Effector memory CD8-positive, alpha-beta T cell (primary cell): ENCODE measurements around the gene SLC22A14.
"Not testable (repeated sequence)": the region's sequence is repeated elsewhere in the genome, so short reads cannot be mapped to it uniquely, and the experiment has no call there.

Experiments
- ATAC-seq: fragments of 150-1000 bp; cut with Tn5 transposase; replicated peaks from 2 replicates; pipeline ENCODE4 v1.10.0; 2021; ENCODE audit warnings: mild to moderate bottlenecking, moderate library complexity
- DNase-seq, 3 experiments: peaks; one replicate each; pipeline ENCODE4 v3.0.0; 2021
- H3K27ac Mint-ChIP-seq, 2 donors: one replicate each; pipeline ENCODE4 v1.8.0; 2022; ENCODE audit warnings: mild to moderate bottlenecking in 2 of 2, mixed read lengths in 2 of 2, moderate library complexity in 2 of 2
- H3K27me3 Mint-ChIP-seq, 2 donors: one replicate each; pipeline ENCODE4 v1.8.0; 2022; ENCODE audit warnings: mixed read lengths in 2 of 2
- H3K36me3 Mint-ChIP-seq: one replicate; pipeline ENCODE4 v1.8.0; 2022; ENCODE audit warnings: mild to moderate bottlenecking, moderate library complexity, mixed read lengths; ENCODE audit not compliant: insufficient read depth
- H3K4me1 Mint-ChIP-seq, 2 donors: one replicate each; pipeline ENCODE4 v1.8.0; 2022; ENCODE audit warnings: low read depth in 2 of 2, mixed read lengths in 2 of 2
- H3K4me3 Mint-ChIP-seq, 2 donors: one replicate each; pipeline ENCODE4 v1.8.0; 2022; ENCODE audit warnings: mild to moderate bottlenecking in 2 of 2, mixed read lengths in 2 of 2, moderate library complexity in 2 of 2
- H3K9me3 Mint-ChIP-seq, 2 donors: one replicate each; pipeline ENCODE4 v1.8.0; 2022; ENCODE audit warnings: mixed read lengths in 2 of 2

Gene SLC22A14

GRCh38 chr3:38276081-38276916 is 5.8 kb upstream of the SLC22A14 start:
- H3K27ac Mint-ChIP-seq: no peak overlapping the region
- no peaks in the 10 kb centered on the region for H3K27me3 Mint-ChIP-seq
- ATAC-seq: no peak
- H3K9me3 Mint-ChIP-seq: no peaks in the 10 kb centered on the region
- DNase-seq: no peak
- no peaks in the 10 kb centered on the region for H3K36me3 Mint-ChIP-seq
- H3K4me1 Mint-ChIP-seq: peaks cover 0 to 2% of the 10 kb centered on the region in 2 donors
- H3K4me3 Mint-ChIP-seq: no peak overlapping the region

- Mint-ChIP-seq H3K36me3 (no peaks in the 10 kb centered on the region), H3K9me3 (no peaks in the 10 kb centered on the region), H3K27ac (no peak overlapping the region), H3K4me3 (no peak overlapping the region), H3K4me1 (peaks cover 0 to 2% of the 10 kb centered on the region in 2 donors), H3K27me3 (no peaks in the 10 kb centered on the region)
- ATAC-seq (no peak), DNase-seq (no peak)
Measured at GRCh38 chr3:38276917-38277630, 5.0 kb upstream of the SLC22A14 start.

GRCh38 chr3:38278841-38279240 is 3.3 kb upstream of the SLC22A14 start:
- Mint-ChIP-seq H3K4me1 (peaks cover 0 to 2% of the 10 kb centered on the region in 2 donors), H3K27me3 (peaks cover 0 to 6% of the 10 kb centered on the region in 2 donors), H3K27ac (no peak overlapping the region), H3K4me3 (no peak overlapping the region), H3K36me3 (no peaks in the 10 kb centered on the region), H3K9me3 (no peaks in the 10 kb centered on the region)
- ATAC-seq: no peak
- no peak for DNase-seq

GRCh38 chr3:38283810-38284755 is 2.0 kb downstream of the SLC22A14 start:
- H3K9me3 Mint-ChIP-seq: no peaks in the 10 kb centered on the region
- no peak overlapping the region for H3K4me3 Mint-ChIP-seq
- H3K27me3 Mint-ChIP-seq: peaks cover 0 to 7% of the 10 kb centered on the region in 2 donors
- H3K27ac Mint-ChIP-seq: no peak overlapping the region
- ATAC-seq (no peak), DNase-seq (no peak)
- no peaks in the 10 kb centered on the region for H3K36me3 Mint-ChIP-seq
- no peaks in the 10 kb centered on the region for H3K4me1 Mint-ChIP-seq

GRCh38 chr3:38284756-38285150 is 2.7 kb downstream of the SLC22A14 start:
- no peaks in the 10 kb centered on the region for H3K4me1 Mint-ChIP-seq
- no peak for ATAC-seq
- peaks cover 0 to 14% of the 10 kb centered on the region in 2 donors for H3K27me3 Mint-ChIP-seq
- H3K36me3 Mint-ChIP-seq: no peaks in the 10 kb centered on the region
- H3K9me3 Mint-ChIP-seq: no peaks in the 10 kb centered on the region
- no peak overlapping the region for H3K4me3 Mint-ChIP-seq
- no peak for DNase-seq
- no peak overlapping the region for H3K27ac Mint-ChIP-seq

- ATAC-seq, H3K4me1 Mint-ChIP-seq, H3K4me3 Mint-ChIP-seq, H3K9me3 Mint-ChIP-seq, H3K36me3 Mint-ChIP-seq, H3K27ac Mint-ChIP-seq, DNase-seq: not testable (repeated sequence)
- H3K27me3 Mint-ChIP-seq: peaks cover 8 to 21% of the 10 kb centered on the region in 2 donors
Measured at GRCh38 chr3:38289286-38290217, 7.5 kb downstream of the SLC22A14 start.

- not testable (repeated sequence) for H3K4me1 Mint-ChIP-seq, DNase-seq, H3K9me3 Mint-ChIP-seq
Measured at GRCh38 chr3:38297053-38297452, 15.0 kb downstream of the SLC22A14 start.

DNA sequence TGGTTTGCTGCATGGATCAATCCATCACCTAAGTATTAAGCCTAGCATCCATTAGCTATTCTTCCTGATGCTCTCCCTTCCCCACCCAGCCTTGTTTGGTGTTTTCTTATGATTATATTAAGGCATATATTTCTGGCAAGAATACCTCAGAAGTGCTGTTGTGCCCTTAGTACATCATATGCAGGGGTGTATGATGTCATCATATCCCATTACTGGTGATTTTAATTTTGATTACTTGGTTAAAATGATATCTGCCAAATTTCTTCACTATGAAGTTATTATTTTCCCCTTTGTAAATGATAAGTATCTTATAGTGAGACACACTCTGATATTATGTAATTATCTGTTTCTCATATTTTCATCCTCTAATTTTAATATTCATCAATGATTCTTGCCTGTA is 15.4 kb downstream of the SLC22A14 start:
- Mint-ChIP-seq H3K27ac (no peak overlapping the region), H3K4me3 (no peak overlapping the region), H3K9me3 (no peaks in the 10 kb centered on the region), H3K27me3 (peaks cover 23 to 31% of the 10 kb centered on the region in 2 donors), H3K4me1 (no peaks in the 10 kb centered on the region), H3K36me3 (peaks cover 3% of the 10 kb centered on the region)
- ATAC-seq: no peak
- DNase-seq: no peak

More at GRCh38 chr3:38297053-38297452, 15.0 kb downstream of the SLC22A14 start:
- ATAC-seq, H3K36me3 Mint-ChIP-seq, H3K27ac Mint-ChIP-seq, H3K4me3 Mint-ChIP-seq: not testable (repeated sequence)
- peaks cover 23 to 31% of the 10 kb centered on the region in 2 donors for H3K27me3 Mint-ChIP-seq

DNA sequence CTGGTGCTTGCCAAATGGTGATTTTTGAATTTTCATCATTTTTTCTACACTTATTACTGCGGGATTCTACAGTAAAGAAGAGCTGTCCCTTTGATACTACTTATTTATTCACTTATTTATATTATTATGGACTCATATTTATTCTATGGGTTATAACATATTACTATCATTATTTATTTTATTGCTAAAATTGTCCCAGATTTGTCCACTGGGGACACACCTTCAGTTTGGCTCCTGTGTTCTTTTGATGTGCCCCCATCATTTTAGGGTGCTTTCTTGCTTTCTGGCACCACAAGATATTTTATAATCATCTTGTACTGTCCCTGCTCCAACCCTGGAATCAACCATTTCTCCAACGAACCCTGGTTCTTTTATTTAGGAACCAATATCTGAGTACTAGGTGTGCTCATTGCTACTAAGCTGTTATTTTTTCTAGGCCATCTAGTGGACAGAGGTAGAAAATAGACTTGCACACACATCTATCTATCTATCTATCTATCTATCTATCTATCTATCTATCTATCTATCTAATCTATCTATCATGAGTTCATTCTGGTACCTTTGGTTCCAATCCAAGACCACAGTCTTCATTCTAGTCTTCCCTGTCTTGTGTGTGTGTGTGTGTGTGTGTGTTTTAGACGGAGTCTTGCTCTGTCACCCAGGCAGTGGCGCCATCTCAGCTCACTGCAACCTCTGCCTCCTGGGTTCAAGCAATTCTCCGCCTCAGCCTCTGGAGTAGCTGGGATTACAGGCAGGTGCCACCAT is 16.0 kb downstream of the SLC22A14 start:
- H3K27me3 Mint-ChIP-seq: peaks cover 23 to 31% of the 10 kb centered on the region in 2 donors
- no peak for DNase-seq
- no peaks in the 10 kb centered on the region for H3K9me3 Mint-ChIP-seq
- ATAC-seq: no peak
- peaks cover 3% of the 10 kb centered on the region for H3K36me3 Mint-ChIP-seq
- no peaks in the 10 kb centered on the region for H3K4me1 Mint-ChIP-seq
- H3K4me3 Mint-ChIP-seq: no peak overlapping the region
- no peak overlapping the region for H3K27ac Mint-ChIP-seq

GRCh38 chr3:38306941-38307340 is 24.8 kb downstream of the SLC22A14 start:
- H3K9me3 Mint-ChIP-seq: no peaks in the 10 kb centered on the region
- H3K4me1 Mint-ChIP-seq: no peaks in the 10 kb centered on the region
- H3K27me3 Mint-ChIP-seq: peaks cover 39 to 46% of the 10 kb centered on the region in 2 donors
- H3K4me3 Mint-ChIP-seq: no peak overlapping the region
- no peak for DNase-seq
- ATAC-seq: no peak
- no peaks in the 10 kb centered on the region for H3K36me3 Mint-ChIP-seq
- H3K27ac Mint-ChIP-seq: no peak overlapping the region

DNA sequence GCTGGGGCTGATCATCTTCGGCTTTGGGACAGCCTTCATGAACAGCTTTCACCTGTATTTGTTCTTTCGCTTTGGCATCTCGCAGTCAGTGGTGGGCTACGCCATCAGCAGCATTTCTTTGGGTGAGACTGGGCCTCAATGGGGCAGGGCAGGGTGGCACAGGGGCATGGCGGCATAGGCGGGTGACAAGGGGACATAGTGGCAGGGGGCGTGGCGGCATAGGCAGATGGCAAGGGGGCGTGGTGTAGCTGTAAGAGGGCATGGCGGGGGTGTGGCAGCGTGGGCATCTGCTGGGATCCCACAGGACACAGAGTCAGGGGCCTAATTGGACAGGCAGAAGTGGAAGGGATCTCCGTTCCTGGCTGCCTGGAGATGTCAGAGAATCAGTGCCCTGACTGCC is 25.5 kb downstream of the SLC22A14 start:
- Mint-ChIP-seq H3K4me1 (no peaks in the 10 kb centered on the region), H3K36me3 (no peaks in the 10 kb centered on the region), H3K27me3 (peaks cover 46 to 53% of the 10 kb centered on the region in 2 donors), H3K4me3 (no peak overlapping the region), H3K27ac (no peak overlapping the region), H3K9me3 (no peaks in the 10 kb centered on the region)
- DNase-seq: no peak
- ATAC-seq: no peak

- no peak for ATAC-seq
- Mint-ChIP-seq H3K4me3 (no peak overlapping the region), H3K4me1 (no peaks in the 10 kb centered on the region), H3K36me3 (no peaks in the 10 kb centered on the region), H3K27me3 (peaks cover 49 to 58% of the 10 kb centered on the region in 2 donors), H3K27ac (no peak overlapping the region), H3K9me3 (no peaks in the 10 kb centered on the region)
- no peak for DNase-seq
Measured at GRCh38 chr3:38308456-38308855, 26.4 kb downstream of the SLC22A14 start.
